ENCODE results near the gene TTC38.
A peak's percentile ranks its signal among the peaks of the same experiment; 100 is the strongest.

The TTC38 gene

DNA sequence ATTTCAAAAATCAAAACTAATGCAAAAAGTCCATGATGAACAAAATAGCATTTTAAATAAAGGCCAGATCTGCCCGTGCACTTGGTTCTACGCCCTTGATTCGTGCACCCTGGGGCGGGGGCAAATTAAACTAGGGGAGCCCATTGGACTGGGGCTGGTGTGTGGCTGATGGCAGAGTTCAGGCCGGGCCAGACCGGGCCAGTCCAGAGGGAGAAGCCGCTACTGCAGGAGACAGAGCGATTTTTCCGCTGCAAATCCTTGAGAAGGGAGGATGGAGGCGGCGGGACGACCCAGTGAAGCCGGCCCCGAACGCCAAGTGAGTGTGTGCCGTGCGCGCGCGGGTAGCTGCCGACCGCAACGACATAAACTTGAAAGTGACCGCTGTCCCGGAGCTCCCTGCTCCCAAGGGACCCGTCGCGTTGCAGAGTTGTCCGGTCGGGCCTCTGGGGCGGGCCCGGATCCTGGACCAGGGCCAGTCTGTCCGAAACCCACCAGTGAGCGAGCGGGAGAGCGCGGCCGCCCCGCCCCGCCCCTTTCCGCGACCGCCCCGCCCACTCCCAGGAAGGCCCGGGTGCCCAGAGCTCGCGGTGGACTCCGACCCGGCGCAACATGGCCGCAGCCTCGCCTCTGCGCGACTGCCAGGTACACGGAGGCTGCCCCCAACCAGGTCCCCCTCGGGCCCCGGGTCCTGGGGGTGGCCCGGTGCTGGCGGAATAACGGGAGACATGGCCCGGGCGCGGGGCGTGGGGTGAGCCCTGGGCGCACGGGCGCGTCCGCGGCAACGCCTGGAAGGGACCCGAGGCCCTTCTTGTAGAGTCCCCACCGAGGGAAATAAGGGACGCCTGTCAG is at the start of gene TTC38:
TSS of gene TTC38 (plus strand) at position 578 of the 849 bp plus-strand sequence. CDS start at position 610, 32 bp downstream.
- peak; percentile 58 for DNase-seq

DNA sequence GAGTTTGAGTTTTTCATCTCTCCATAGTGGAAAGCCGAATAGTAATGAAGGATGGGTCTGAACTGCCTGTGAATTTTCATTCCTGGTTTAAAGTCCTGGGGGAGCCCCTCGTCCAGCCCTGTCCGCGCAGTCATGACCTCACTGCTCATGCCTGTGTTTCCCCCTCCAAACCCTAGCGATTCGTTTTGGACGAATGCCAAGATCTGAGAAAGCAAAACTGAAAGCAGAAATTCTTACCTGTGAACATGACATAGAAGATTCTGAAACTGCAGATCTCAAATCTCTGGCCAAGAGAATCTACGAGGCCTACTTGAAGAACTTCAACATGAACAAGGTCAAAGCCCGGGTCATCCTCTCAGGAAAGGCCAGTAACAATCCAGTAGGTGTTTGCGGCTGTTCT is 48.2 kb upstream of the TTC38 start:
- no peak for DNase-seq

DNA sequence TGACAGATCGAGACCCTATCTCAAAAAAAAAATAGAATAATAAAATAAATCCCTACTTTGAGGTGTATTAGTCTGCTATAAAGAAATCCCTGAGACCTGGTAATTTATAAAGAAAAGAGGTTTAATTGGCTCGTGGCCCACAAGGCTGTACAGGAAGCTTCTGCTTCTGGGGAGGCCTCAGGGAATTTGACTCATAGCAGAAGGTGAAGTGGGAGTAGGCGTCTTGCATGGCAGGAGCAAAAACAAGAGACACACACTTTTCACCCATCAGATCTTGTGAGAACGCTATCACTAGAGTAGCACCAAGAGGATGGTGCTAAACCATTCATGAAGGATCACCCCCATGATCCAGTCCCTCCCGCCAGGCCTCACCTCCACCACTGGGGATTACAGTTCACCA is 46.9 kb upstream of the TTC38 start:
- no peak for DNase-seq

DNA sequence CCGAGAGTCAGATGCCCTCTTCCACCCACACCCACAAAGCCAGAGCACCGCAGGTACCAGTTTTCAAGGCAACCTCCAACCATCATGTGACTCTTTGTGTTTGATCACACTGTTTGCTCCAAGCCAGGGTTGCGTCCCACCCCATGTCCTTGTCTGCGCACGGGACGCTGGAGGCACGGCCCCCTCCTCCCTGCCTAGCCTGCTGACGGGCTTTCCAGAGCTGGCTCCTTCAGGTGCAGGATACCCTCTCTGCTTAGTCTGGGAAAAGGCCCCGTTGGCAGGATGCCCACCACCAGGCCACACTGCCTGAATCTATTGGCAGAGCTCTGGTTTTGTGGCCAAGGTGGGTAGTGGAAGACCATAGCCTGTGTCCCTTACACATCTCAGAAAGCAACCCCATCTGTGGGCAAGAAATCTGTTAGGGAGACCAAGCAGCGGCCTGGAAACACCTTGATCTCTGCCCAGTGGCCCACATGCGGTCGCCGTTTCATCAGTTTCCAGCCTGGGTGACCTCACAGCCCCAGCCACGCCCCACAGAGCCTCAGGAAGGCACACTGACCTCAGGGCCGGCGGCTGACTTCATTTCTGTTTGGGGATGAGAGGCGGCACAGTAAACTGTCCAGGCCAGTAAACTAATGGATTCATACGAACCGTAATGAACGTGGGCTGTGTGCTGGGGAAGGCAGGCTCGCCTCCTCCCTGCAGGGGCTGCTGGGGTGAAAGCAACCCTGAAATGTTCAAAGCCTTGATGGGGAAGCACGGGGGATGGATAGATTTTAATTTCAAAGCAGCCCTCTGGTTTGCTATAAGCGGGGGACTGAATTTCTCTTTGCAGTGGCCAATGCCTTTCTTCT is 43.5 kb upstream of the TTC38 start:
- DNase-seq, result no peak

DNA sequence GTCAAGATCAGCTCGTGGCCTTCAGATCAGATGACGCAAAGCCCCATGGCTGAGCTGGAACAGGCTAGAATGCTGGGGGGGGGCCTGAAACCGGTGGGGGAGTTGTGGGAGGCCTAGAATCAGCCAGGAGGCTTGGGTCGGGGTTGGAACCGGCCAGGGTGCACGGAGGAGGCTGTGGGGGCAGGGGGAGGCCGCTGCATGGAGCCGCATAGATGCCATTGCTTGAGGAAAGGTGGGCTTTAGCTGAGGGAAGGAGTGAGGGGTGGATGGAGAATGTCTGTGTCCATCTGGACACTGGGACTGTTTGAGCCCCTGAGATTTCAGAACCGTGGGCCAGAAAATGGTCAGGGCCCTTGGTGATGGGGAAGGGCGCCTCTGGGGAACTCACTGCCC is 42.9 kb upstream of the TTC38 start:
- DNase-seq, result no peak

DNA sequence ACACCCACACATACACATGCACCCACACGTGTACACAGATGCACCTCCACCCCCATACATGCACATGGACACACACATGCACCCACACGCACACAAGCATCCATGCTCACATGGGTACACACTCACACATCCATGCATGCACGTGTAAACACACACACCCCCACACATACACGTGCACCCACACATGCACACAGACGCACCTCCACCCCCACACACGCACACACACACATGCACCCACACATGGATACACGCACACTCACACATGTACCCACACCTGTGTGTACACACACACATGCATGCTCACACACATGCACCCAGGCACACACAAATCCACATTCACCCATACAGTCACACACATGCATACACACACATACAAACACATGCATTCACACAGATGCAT is 42.2 kb upstream of the TTC38 start:
- no peak for DNase-seq

DNA sequence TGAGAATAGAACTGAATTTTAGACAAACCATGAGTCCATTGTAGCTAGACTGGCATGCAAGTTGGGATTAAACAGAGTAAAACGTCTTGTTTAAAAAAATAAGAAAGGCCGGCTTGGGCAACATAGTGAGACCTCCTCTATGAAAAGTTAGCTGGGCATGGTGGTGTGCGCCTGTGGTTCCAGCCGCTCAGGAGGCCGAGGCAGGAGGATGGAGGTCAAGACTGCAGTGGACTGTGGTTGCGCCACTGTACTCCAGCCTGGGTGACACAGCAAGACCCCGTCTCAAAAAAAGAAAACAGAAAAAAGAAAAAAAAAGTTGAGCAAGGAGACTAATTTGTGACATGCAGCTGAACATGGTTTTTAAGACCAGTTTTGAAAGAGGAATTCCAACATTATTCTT is 41.2 kb upstream of the TTC38 start:
- DNase-seq, result no peak

DNA sequence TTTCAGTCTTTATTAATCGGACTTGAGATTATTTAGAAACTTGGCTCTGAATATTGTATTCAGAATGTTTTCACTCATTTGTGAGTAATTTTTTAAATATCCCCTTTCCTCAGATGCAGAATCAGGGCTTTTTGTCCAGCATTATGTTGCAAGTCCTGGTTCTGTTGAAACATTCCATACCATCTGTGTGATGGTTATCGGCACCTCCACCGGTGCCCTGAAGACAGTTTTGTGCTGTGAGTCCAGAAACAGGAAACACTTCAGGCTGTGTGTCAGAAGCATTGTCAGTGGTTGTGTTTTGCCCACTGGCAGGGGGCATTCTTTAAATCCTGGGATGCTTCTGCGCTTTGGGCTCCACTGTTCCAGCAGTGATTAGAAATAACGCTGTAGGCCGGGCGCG is 38.1 kb upstream of the TTC38 start:
- DNase-seq, result no peak

DNA sequence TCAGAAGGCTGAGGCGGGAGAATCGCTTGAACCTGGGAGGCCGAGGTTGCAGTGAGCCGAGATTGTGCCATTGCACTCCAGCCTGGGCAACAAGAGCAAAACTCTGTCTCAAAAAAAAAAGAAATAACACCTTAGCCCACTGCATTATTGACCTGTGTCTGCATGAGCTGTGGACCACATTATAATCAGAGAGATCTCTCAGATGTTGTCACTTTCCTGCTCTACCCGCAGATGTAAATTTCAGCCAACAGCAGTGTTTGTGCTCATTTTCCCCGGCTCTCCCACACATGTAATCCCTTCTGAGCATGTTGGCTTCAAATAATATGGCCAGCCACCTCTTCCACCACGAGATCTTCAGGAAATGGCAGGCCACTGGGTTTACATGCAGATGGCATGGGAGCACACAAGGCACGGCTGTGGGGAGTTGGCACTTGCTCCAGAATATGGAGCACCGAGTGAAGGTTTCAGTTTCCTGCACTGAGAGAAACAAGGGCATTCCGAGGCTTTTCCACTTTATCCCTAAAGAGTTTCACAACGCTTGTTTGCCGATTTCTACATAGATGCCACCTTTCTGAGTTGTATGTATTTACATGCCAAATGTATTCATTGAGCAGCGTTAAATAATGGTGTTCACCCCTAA is 37.4 kb upstream of the TTC38 start:
- no peak for DNase-seq

DNA sequence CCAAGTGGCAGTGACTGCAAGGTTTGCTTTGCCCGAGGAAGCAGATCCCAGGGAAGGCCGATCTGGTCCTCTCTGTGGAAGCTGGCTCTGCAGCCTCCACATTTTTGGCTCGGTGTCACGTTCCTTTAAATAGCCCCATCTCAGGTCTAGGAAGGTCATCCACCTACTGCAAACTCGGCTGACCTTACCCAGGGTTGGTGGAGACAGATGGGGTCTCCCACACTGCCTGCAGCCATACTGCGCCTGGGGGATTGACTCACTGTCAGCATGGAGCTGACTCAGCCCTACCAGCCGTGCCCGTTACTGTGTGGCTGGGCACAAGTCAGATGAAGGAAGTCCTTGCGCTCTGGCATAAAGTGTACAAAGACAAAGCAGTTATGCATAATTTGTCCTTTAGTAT is 34.6 kb upstream of the TTC38 start:
- peak; percentile 20 for DNase-seq

DNA sequence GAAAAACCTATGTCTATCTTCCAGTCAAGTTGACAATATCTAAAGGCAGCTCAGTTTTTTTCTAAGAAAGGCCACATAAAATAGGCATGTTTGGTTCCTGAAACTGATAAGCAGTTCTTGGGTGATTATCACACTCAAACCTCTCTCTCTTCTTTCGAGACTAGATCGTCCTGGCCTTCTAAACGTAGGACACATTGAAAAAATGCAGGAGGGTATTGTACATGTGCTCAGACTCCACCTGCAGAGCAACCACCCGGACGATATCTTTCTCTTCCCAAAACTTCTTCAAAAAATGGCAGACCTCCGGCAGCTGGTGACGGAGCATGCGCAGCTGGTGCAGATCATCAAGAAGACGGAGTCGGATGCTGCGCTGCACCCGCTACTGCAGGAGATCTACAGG is 32.8 kb upstream of the TTC38 start:
- no peak for DNase-seq

DNA sequence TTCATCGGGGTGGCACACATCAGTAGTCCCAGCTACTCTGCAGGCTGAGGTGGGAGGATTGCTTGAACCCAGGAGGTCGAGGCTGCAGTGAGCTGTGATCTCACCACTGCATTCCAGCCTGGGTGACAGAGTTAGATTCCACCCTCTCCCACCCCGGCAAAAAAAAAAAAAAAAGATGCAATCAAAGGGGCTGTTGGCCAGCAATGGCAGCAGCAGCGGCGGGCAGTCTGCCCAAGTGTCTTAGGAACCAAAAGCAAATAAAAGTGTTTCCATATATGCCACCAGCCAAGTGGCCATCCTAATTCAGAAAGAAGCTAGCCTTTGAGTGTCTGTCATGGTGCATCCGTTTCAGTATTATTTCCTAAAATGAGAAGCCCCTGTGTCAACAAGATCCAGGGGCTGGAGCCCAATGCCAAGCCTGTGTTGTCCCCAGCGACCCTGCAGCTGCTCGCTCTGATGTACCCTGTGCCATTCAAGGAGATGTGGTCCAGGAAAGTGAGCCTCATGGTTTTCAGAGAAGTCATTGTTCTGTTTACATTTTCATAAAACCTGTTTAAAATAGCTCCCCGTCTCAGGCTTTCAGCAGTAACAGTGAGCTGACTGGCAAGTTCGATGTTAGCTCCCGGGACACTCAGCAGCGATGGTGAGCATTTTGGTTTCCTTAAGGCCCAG is 30.2 kb upstream of the TTC38 start:
- DNase-seq, result no peak

DNA sequence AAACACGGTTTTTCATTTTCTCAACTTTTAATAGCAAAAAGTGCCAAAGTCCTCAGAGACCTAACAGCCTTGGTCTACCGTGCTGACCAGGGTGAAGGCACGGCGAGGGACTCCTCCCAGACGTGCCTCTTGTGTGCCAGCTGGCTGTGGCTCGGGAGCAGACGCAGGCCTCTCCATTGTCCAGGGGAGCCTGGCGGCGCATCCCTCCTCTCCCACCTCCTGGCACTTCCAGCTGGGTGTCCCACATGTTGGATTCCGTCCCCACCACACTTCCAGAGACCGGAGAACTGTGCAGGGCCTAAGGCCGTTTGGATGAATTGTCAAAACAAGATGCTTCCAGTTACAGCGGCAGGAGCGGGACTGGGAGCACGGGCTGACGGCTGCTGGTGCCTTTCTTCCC is 29.3 kb upstream of the TTC38 start:
- no peak for DNase-seq

DNA sequence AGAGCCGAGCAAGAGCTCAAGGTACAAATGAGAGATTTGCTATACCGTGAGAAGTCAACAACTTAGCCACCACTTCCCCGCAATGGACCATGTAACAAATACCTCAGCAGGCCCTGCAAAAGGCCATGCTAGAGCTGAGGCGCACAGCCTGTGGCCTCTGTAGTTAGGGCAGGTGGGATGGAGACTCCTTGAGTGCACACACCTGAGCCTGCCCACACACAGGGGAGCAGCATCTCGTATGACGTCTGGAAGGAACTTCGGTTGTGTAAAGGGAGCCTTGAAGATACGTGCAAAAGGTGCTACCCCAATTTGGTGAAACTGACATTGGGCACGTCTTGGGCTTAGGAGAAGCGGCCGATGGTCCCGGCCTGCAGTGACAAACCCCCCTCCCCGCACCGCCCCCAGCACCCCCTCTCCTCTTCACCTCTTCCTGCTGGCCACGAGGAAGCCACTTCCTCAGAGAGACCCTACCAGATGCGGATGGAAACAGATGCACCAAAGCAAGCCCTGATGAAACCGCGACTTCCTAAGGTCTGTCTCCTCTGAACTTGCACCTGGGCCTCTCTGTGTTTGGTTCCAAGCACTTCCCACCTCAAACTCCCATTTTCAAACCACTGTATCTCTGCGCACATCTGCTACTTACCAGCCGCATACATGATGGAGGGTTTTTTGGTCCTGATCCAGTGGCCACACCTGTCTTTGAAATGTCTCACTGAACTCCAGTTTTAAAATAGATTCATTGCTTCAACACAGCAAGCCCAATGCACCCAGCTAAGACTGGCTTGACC is 28.4 kb upstream of the TTC38 start:
- DNase-seq, result no peak

DNA sequence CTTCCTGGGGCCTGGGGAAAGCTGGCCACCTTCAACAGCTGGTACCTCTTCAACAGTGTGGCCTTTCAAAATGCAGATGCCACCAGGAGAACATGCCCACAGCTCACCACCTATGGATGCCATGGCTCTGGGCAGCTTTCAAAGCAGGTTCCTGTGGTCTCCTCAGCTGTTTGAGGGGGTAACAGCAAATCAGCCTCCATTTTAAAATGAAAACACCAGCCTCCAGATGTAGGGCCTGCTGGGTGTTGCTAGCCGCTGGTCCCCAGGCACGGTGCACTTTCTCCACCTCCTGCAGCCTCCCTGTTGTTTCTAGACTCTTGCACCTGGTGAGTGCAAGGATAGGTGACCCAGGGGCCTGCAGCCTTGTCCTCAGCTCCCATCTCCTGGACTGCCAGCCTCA is 27.7 kb upstream of the TTC38 start:
- no peak for DNase-seq

DNA sequence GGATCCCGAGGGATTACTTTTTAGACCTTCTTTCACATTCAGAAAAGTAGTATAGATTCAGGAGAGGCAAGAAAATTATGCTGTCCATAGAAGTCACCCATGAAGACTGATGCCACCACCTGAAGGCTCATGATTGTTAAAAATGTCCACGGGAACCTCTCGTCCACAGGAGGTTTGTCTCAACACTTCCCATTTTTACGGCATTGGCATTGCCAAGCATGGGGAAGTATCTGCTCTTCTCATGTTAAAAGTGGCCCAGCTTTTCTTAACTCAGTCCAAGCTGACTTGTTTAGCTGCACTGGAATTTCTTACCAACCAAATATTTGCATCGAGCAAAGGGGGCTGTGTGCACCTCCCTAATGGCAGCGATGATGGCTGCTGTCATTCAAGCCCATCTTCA is 27.3 kb upstream of the TTC38 start:
- DNase-seq, result no peak

DNA sequence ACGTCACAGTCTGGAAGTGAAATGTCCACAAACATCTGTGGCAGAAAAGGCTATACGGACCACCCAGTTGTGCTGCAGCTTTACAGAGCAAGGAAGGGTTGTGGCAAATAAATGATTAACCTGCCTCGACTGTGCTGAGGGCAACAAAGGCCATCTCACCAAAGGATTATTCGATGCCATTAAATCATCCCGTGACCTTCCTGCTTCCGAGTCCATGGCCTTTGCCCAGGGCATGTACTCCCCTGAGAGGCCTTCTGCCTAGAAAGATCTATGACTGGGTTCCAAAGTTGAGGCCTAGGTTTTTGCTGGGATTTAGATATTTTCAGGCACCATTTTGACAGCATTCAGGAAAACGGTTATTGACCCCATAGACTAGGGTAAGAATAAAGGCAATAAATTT is 26.9 kb upstream of the TTC38 start:
- no peak for DNase-seq

DNA sequence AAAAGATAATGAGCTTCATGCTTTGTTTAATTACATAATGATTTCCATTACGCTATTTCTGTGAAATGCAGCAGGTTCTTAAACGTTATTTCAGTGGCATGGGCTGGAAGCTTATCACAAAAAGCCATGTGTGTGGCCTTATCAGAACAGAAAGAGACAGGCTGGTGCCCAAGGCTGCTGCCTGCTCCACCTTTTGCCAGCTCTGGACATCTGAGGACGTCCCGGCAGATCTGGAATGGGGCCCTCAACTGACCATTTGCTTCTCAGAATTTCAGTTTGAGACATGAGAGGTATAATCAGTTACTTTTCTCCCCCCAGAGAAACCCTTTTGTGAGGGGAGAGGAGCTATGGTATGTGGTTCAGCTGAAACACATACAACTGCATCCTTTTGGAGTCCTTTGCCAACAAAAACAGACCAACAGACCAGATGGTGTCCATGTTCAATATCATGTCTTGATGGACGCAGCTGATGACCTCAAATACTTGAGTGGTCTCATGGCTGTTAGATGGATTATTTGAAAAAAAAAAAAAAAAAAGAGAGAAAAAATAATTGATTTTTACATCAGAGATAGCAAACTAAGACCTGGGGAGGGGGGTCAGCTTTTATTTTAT is 26.3 kb upstream of the TTC38 start:
- no peak for DNase-seq

DNA sequence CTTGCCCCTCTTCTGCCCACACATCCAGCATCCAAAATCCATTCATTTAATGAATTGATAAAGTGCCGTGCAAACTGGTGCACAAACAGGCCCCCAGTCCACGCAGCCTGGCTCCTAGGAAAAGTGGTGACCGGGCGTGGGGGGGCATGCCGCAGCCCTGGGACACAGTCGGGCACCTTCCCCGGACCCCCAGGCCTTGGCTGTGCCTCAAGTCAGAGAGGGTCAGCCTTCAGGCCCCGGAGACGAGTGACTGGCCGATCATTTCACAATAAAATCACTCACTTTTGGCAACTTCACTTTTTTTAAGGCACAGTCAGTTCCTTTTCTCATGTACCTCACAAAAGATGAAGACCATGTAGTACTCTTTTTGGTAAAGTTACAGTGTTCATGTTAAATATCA is 25.7 kb upstream of the TTC38 start:
- DNase-seq, result no peak

DNA sequence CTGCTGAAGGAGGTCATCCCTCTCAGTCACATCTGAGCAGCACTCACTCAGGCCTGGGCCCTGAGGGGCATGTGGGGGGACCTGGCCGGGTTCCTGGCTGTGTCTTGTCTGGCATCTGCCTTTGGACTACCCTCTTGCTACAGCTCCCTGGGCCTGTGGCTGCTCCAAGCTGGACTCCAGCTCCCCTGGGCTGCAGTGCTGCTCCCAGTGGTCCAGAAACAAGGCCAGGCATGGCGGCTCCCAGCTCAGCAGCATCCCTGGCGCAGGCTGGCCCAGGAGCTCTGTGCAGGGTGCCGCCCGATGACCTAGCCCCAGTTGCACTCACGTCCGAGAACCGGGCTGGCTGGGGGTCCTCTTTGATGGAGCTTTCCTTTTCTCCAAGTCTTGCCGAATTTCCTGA is 23.0 kb upstream of the TTC38 start:
- DNase-seq, result no peak

DNA sequence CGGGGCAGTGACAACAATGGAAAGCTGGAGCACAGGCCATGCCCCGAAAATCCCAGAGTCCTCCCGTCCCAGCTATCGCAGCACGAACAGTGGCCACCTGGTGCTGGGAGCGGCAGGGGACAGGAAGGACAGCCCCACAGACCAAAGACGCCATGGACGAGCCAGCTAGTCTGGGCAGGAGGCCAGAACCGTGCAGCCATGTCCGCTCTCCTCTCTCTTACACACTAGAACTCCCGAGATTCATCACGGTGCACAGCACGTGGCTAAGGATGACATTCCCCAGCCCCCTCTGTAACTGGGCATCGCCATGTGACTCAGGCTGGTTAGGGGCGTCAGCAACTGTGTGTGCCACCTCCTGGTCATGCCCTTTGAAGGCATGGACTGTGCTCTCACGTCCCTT is 22.3 kb upstream of the TTC38 start:
- DNase-seq, result no peak

DNA sequence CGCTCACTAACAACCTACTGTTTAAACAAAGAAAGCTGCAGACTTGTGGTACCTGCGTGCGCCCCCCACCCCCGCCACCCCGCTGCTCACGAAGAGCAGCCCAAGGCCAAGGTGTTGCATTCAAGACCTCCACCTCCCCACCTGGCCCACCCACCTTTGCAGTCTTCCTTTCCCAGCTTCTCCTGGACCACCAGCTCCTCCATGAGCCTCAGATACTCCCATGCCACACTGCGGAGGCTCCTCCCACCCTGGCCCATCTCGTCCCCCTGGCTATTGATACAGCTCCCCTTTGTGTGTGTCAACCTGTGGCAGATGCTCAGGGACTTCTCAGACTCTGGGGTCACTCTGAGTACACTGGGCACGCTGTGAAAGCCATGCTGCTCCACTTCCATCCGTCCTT is 21.6 kb upstream of the TTC38 start:
- DNase-seq, result no peak
